ENCODE data around the gene SIK3. TPM values are rescaled to one million over a fixed set of nuclear protein-coding genes. Genes with fewer than 3 reads are reported as not detected.
A peak's percentile ranks its signal among the peaks of the same experiment; 100 is the strongest.

The SIK3 gene
- 33.3 and 36.5 TPM in 2 replicates for total RNA-seq (2022)
- percentile 84 among the genes with signal in this experiment for Bru-seq, nascent RNA
- percentile 73 among the genes with signal in this experiment for BruChase-seq, experiment 1, labeled RNA remaining after a 6-hour chase
- BruChase-seq, experiment 2, labeled RNA remaining after a 2-hour chase: percentile 75 among the genes with signal in this experiment
- long read RNA-seq, full-length matches to known transcripts: 13 of 53 reads
- long read RNA-seq, partial matches to known transcripts: 10 of 53 reads
- long read RNA-seq, other reads (novel, unspliced or antisense): 30 of 53 reads

- peaks cover 44% of the 10 kb centered on the region for H3K4me1 Mint-ChIP-seq (ENCODE audit: insufficient read depth, unreplicated experiment)
- intact Hi-C loops (cut with micrococcal nuclease): loop anchor here (2.0 to 10.0 kb wide), 3 partner anchors 86 to 218 kb away; no protein-coding TSS in a partner anchor
- TSS peak; percentile 97 for BruUV-seq (replicated peaks)
Observed at GRCh38 chr11:117098269-117099232, at the start of gene SIK3. SIK3 (minus strand) TSS chr11:117098428; CDS start chr11:117098415, 13 bp downstream.

GRCh38 chr11:117146521-117146920, 48.3 kb upstream of the SIK3 start:
- H3K27me3 Mint-ChIP-seq (ENCODE audit: insufficient read depth, unreplicated experiment): no peaks in the 10 kb centered on the region
- no TSS peak for BruUV-seq (replicated peaks)
- peak overlapping the region; percentile 82 for H3K27ac Mint-ChIP-seq (ENCODE audit: low read depth, unreplicated experiment)
- peak overlapping the region; percentile 96 for H3K4me3 Mint-ChIP-seq (ENCODE audit: unreplicated experiment)
- DNase-seq (ENCODE audit: unreplicated experiment): peak; percentile 64
- ChIA-PET CTCF (interaction anchor here (0.6 to 1.7 kb wide), 6 partner anchors 10 to 404 kb away, joined by 3 to 6 read pairs (median 4); no protein-coding TSS in a partner anchor), POLR2A (interaction anchor here (0.9 to 6.2 kb wide), 14 partner anchors 14 to 374 kb away, joined by 3 to 83 read pairs (median 4); partner anchors contain the start of genes BUD13, SIDT2 and ZPR1)
- peaks cover 56% of the 10 kb centered on the region for H3K36me3 Mint-ChIP-seq (ENCODE audit: insufficient read depth, unreplicated experiment)
- H3K9me3 Mint-ChIP-seq (ENCODE audit: unreplicated experiment): no peaks in the 10 kb centered on the region
- intact Hi-C loops (cut with micrococcal nuclease): no loop called here
- H3K4me1 Mint-ChIP-seq (ENCODE audit: insufficient read depth, unreplicated experiment): peaks cover 11% of the 10 kb centered on the region
- TF ChIP-seq CTCF (IDR thresholded peaks at IDR 0.05; ENCODE audit: unreplicated experiment): no peak

More at GRCh38 chr11:117098269-117099232, at the start of gene SIK3:
- CTCF ChIA-PET: interaction anchor here (0.6 to 5.1 kb wide), 11 partner anchors 9 to 222 kb away, joined by 3 to 35 read pairs (median 4); no protein-coding TSS in a partner anchor
- POLR2A ChIA-PET: interaction anchor here (0.6 to 5.9 kb wide), 38 partner anchors 9 to 354 kb away, joined by 3 to 87 read pairs (median 4); partner anchors contain the start of genes BUD13, PAFAH1B2 and ZPR1
- peak within 1 kb of the TSS; percentile 85 for H3K4me3 Mint-ChIP-seq (ENCODE audit: unreplicated experiment)
- TF ChIP-seq CTCF (IDR thresholded peaks at IDR 0.05; ENCODE audit: unreplicated experiment): peak; percentile 44
- H3K9me3 Mint-ChIP-seq (ENCODE audit: unreplicated experiment): no peaks in the 10 kb centered on the region
- peak; percentile 89 for DNase-seq (ENCODE audit: unreplicated experiment)
- no peaks in the 10 kb centered on the region for H3K27me3 Mint-ChIP-seq (ENCODE audit: insufficient read depth, unreplicated experiment)
- H3K36me3 Mint-ChIP-seq (ENCODE audit: insufficient read depth, unreplicated experiment): peaks cover 13% of the 10 kb centered on the region
- H3K27ac Mint-ChIP-seq (ENCODE audit: low read depth, unreplicated experiment): peak within 1 kb of the TSS; percentile 100

- no peaks in the 10 kb centered on the region for H3K27me3 Mint-ChIP-seq (ENCODE audit: insufficient read depth, unreplicated experiment)
- H3K9me3 Mint-ChIP-seq (ENCODE audit: unreplicated experiment): no peaks in the 10 kb centered on the region
- H3K36me3 Mint-ChIP-seq (ENCODE audit: insufficient read depth, unreplicated experiment): peaks cover 45% of the 10 kb centered on the region
- POLR2A ChIA-PET: interaction anchor here (0.6 to 6.2 kb wide), 21 partner anchors 10 to 373 kb away, joined by 3 to 83 read pairs (median 7); partner anchors contain the start of genes BUD13, CEP164, PCSK7 and RNF214
- peaks cover 11% of the 10 kb centered on the region for H3K4me1 Mint-ChIP-seq (ENCODE audit: insufficient read depth, unreplicated experiment)
- TSS peak; percentile 51 for BruUV-seq (replicated peaks)
- intact Hi-C loops (cut with micrococcal nuclease): no loop called here
- peak overlapping the region; percentile 96 for H3K4me3 Mint-ChIP-seq (ENCODE audit: unreplicated experiment)
- CTCF ChIA-PET: interaction anchor here (0.6 to 1.7 kb wide), 7 partner anchors 11 to 402 kb away, joined by 3 to 6 read pairs (median 3); partner anchors contain the start of gene SIDT2
- DNase-seq (ENCODE audit: unreplicated experiment): peak; percentile 44
- no peak for TF ChIP-seq CTCF (IDR thresholded peaks at IDR 0.05; ENCODE audit: unreplicated experiment)
- peak overlapping the region; percentile 82 for H3K27ac Mint-ChIP-seq (ENCODE audit: low read depth, unreplicated experiment)
Observed at GRCh38 chr11:117145393-117145761, 47.1 kb upstream of the SIK3 start.
